ENCODE measurements around the gene NUP98.

NUP98 gene

GRCh38 chr11:3796002-3796311 lies 1.4 kb downstream of the NUP98 start:
- POLR2A ChIA-PET = interaction anchor here (0.7 to 3.2 kb wide), 3 partner anchors 8 to 12 kb away, joined by 3 to 26 read pairs (median 4); partner anchors contain the start of gene PGAP2
- Histone ChIP-seq H3K9me3 (ENCODE audit: control insufficient read depth, insufficient read depth, low read depth, low read length) (no peaks in the 10 kb centered on the region), H3K36me3 (ENCODE audit: control insufficient read depth in 2 of 2, insufficient read depth in 1 of 2, low read length in 2 of 2) (peaks cover 16 to 33% of the 10 kb centered on the region in 2 experiments; a peak in 2 of 3 replicates), H3K4me1 (ENCODE audit: control insufficient read depth, insufficient read depth, low read length) (no peaks in the 10 kb centered on the region), H3K27ac (ENCODE audit: extremely low read depth, low read depth, low read length) (no peak overlapping the region), H3K4me3 (ENCODE audit: low read depth, low read length) (peak overlapping the region; percentile 68)
- TF ChIP-seq, protein P1, sequence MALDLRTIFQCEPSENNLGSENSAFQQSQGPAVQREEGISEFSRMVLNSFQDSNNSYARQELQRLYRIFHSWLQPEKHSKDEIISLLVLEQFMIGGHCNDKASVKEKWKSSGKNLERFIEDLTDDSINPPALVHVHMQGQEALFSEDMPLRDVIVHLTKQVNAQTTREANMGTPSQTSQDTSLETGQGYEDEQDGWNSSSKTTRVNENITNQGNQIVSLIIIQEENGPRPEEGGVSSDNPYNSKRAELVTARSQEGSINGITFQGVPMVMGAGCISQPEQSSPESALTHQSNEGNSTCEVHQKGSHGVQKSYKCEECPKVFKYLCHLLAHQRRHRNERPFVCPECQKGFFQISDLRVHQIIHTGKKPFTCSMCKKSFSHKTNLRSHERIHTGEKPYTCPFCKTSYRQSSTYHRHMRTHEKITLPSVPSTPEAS (tag by site-specific recombination; IDR thresholded peaks at IDR 0.05) = no peak
- TF ChIP-seq ZNF404 (tag by site-specific recombination; IDR thresholded peaks at IDR 0.05) = no peak
- TF ChIP-seq ZNF629 (tag by site-specific recombination; IDR thresholded peaks at IDR 0.05) = no peak
- TF ChIP-seq, protein P2, sequence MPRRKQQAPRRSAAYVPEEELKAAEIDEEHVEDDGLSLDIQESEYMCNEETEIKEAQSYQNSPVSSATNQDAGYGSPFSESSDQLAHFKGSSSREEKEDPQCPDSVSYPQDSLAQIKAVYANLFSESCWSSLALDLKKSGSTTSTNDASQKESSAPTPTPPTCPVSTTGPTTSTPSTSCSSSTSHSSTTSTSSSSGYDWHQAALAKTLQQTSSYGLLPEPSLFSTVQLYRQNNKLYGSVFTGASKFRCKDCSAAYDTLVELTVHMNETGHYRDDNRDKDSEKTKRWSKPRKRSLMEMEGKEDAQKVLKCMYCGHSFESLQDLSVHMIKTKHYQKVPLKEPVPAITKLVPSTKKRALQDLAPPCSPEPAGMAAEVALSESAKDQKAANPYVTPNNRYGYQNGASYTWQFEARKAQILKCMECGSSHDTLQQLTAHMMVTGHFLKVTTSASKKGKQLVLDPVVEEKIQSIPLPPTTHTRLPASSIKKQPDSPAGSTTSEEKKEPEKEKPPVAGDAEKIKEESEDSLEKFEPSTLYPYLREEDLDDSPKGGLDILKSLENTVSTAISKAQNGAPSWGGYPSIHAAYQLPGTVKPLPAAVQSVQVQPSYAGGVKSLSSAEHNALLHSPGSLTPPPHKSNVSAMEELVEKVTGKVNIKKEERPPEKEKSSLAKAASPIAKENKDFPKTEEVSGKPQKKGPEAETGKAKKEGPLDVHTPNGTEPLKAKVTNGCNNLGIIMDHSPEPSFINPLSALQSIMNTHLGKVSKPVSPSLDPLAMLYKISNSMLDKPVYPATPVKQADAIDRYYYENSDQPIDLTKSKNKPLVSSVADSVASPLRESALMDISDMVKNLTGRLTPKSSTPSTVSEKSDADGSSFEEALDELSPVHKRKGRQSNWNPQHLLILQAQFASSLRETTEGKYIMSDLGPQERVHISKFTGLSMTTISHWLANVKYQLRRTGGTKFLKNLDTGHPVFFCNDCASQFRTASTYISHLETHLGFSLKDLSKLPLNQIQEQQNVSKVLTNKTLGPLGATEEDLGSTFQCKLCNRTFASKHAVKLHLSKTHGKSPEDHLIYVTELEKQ (tag by site-specific recombination; IDR thresholded peaks at IDR 0.05; ENCODE audit: borderline replicate concordance) = no peak
- CTCF ChIA-PET = interaction anchor here (0.9 to 3.0 kb wide), 4 partner anchors 12 to 277 kb away, joined by 3 to 14 read pairs (median 8); partner anchors contain the start of gene PGAP2

DNA sequence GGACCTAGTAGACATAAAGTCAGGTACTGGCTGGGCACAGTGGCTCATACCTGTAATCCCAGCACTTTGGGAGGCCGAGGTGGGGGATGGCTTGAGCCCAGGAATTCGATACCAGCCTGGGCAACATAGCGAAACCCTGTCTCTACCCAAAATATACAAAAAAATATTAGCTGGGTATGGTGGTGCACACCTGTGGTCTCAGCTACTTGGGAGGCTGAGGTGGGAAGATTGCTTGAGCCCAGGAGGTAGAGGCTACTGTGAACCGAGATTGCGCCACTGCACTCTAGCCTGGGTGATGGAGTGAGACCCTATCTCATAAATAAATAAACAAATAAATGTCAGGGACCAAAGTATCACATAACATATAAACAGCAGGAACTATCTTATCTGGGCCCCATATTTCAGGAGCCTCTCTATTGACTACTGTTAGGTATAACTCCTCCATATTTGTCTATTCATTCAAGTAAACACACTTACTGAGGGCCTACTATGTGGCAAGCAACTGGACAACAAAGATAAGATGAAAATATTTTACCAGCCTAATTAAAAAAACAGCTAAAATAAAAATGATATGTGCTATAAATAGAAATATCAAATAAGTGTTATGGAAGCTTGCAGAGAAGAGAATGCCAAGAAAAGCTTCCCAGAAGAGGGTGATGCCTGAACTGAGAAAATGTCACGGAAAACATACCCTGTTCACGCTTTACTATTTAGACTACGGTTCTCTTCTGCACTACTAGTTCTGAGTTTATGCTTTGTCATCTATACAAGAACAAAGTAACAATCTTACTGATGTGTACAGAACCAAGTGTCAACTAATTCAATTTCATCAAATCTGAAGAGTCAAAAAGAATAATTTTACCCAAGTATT lies 2.0 kb downstream of the NUP98 start:
- H3K36me3 ChIP-seq (ENCODE audit: control insufficient read depth in 2 of 2, insufficient read depth in 1 of 2, low read length in 2 of 2) = peaks cover 16 to 39% of the 10 kb centered on the region in 2 experiments; a peak in 2 of 3 replicates
- POLR2A ChIA-PET = interaction anchor here (0.7 to 1.2 kb wide), 2 partner anchors 7 to 10 kb away, joined by 3 to 4 read pairs; no protein-coding TSS in a partner anchor
- H3K4me3 ChIP-seq (ENCODE audit: low read depth, low read length) = peak overlapping the region; percentile 68; the same call in 1 of the 2 replicates
- TF ChIP-seq, protein P3, sequence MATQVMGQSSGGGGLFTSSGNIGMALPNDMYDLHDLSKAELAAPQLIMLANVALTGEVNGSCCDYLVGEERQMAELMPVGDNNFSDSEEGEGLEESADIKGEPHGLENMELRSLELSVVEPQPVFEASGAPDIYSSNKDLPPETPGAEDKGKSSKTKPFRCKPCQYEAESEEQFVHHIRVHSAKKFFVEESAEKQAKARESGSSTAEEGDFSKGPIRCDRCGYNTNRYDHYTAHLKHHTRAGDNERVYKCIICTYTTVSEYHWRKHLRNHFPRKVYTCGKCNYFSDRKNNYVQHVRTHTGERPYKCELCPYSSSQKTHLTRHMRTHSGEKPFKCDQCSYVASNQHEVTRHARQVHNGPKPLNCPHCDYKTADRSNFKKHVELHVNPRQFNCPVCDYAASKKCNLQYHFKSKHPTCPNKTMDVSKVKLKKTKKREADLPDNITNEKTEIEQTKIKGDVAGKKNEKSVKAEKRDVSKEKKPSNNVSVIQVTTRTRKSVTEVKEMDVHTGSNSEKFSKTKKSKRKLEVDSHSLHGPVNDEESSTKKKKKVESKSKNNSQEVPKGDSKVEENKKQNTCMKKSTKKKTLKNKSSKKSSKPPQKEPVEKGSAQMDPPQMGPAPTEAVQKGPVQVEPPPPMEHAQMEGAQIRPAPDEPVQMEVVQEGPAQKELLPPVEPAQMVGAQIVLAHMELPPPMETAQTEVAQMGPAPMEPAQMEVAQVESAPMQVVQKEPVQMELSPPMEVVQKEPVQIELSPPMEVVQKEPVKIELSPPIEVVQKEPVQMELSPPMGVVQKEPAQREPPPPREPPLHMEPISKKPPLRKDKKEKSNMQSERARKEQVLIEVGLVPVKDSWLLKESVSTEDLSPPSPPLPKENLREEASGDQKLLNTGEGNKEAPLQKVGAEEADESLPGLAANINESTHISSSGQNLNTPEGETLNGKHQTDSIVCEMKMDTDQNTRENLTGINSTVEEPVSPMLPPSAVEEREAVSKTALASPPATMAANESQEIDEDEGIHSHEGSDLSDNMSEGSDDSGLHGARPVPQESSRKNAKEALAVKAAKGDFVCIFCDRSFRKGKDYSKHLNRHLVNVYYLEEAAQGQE (tag by site-specific recombination; IDR thresholded peaks at IDR 0.05) = no peak
- TF ChIP-seq ZNF433 (tag by site-specific recombination; IDR thresholded peaks at IDR 0.05; ENCODE audit: low read depth) (no peak), ZNF211 (tag by site-specific recombination; IDR thresholded peaks at IDR 0.05; ENCODE audit: low read depth) (no peak), ZNF112 (tag by site-specific recombination; IDR thresholded peaks at IDR 0.05) (no peak), ZNF341 (tag by site-specific recombination; IDR thresholded peaks at IDR 0.05; ENCODE audit: low read depth) (no peak), ZNF133 (tag by site-specific recombination; IDR thresholded peaks at IDR 0.05) (no peak), BCL6B (tag by site-specific recombination; IDR thresholded peaks at IDR 0.05) (no peak), KLF9 (tag by site-specific recombination; IDR thresholded peaks at IDR 0.05; ENCODE audit: low read depth) (no peak), PRDM10 (tag by site-specific recombination; IDR thresholded peaks at IDR 0.05) (no peak), ZNF530 (tag by site-specific recombination; IDR thresholded peaks at IDR 0.05; ENCODE audit: low read depth) (no peak), ZBTB26 (tag by site-specific recombination; optimal IDR thresholded peaks at IDR 0.05) (no peak), ZXDB (tag by site-specific recombination; IDR thresholded peaks at IDR 0.05) (no peak), ZNF843 (tag by site-specific recombination; IDR thresholded peaks at IDR 0.05) (no peak)

More for the DNA sequence above, 2.0 kb downstream of the NUP98 start:
- CTCF ChIA-PET = interaction anchor here (0.6 to 3.0 kb wide), 6 partner anchors 12 to 328 kb away, joined by 3 to 14 read pairs (median 4); partner anchors contain the start of gene PGAP2
- Histone ChIP-seq H3K27ac (ENCODE audit: extremely low read depth, low read depth, low read length) (no peak overlapping the region), H3K9me3 (ENCODE audit: control insufficient read depth, insufficient read depth, low read depth, low read length) (no peaks in the 10 kb centered on the region), H3K4me1 (ENCODE audit: control insufficient read depth, insufficient read depth, low read length) (no peaks in the 10 kb centered on the region)

All from HEK293 (cell line).